Hematopoietic multipotent progenitor cell treated with erythropoietin and hydrocortisone succinate and interleukin-3 and kit ligand, for 4 days (in vitro differentiated cells): ENCODE data around the gene ASZ1.

ENCODE experiments used
- DNase-seq: peaks from one replicate; pipeline ENCODE4 v3.0.0-alpha.2; 2015

The ASZ1 gene

GRCh38 chr7:117333168-117333567 lies 94.1 kb downstream of the ASZ1 start:
- no peak for DNase-seq

- no peak for DNase-seq
Measured at GRCh38 chr7:117332031-117332430, 95.3 kb downstream of the ASZ1 start.

- DNase-seq, result no peak
Measured at GRCh38 chr7:117325836-117326235, 101.5 kb downstream of the ASZ1 start.

- no peak for DNase-seq
Measured at GRCh38 chr7:117324960-117325359, 102.3 kb downstream of the ASZ1 start.

- DNase-seq, result peak; percentile 10
Measured at GRCh38 chr7:117323851-117324711, 103.2 kb downstream of the ASZ1 start.

- DNase-seq, result peak; percentile 28
Measured at GRCh38 chr7:117323305-117323850, 103.9 kb downstream of the ASZ1 start.

- DNase-seq, result peak; percentile 14
Measured at GRCh38 chr7:117322741-117323304, 104.5 kb downstream of the ASZ1 start, which contains the start of gene WNT2. Gene WNT2, minus strand, starts transcription at chr7:117323058. Its CDS starts 69 bp downstream, at chr7:117322989.

- no peak for DNase-seq
Measured at GRCh38 chr7:117320523-117320922, 106.8 kb downstream of the ASZ1 start.

GRCh38 chr7:117319181-117319580 lies 108.1 kb downstream of the ASZ1 start:
- no peak for DNase-seq

- DNase-seq, result no peak
Measured at GRCh38 chr7:117313582-117313981, 113.7 kb downstream of the ASZ1 start.
